HG02763 (cell line): ENCODE data around the gene FITM2.
"Not testable (repeated sequence)": the region's sequence is repeated elsewhere in the genome, so short reads cannot be mapped to it uniquely, and the experiment has no call there.

Experiments used
- ATAC-seq: cut with Tn5 transposase; IDR thresholded peaks from one replicate; pipeline ENCODE4 v1.9.1; 2021; ENCODE audit warnings: mild to moderate bottlenecking, moderate library complexity; ENCODE audit not compliant: unreplicated experiment

Gene FITM2, protein sequence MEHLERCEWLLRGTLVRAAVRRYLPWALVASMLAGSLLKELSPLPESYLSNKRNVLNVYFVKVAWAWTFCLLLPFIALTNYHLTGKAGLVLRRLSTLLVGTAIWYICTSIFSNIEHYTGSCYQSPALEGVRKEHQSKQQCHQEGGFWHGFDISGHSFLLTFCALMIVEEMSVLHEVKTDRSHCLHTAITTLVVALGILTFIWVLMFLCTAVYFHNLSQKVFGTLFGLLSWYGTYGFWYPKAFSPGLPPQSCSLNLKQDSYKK

DNA sequence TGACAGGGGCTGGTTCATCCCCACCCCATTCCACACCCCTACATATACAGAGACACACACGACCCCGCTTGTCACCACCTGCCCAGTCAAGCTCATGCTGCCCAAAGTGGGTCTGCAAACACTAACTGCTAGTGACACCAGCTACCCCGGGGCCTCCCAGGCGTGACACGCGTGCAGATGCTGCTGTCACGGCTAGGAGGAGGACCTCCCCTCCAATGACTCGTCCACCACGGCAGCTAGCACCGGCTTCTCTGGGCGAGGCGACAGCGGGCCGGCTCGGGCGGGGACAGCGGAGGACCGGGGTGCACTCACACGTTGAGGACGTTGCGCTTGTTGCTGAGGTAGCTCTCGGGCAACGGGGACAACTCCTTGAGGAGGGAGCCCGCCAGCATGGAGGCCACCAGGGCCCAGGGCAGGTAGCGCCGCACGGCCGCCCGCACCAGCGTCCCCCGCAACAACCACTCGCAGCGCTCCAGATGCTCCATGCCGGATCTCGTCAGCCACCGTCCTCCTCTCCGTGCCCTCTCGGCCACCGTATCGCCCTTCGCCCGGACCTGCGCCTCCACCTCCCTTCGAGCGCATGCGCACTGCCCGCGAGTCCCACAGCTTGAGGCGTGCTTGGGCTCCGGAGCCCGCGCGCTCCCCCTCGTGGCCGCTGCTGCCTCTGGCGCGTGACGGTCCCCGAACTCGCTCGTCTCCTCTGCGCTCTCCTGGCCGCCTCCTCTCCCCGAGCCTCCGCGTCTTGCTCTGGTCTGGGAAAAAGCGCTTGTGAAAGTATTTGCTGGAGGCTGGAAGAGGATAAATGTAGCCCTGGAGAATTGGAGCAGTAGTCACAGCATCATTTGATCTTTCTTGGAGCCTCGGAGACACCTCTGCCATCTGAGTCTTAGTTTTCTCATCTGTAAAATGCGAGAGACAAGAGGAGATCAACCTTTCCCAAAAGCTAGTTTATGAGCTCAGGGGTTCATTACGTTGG lies at the start of gene FITM2:
TSS of gene FITM2 (minus strand) at position 539 of the 976 bp plus-strand sequence. CDS start at position 485, 54 bp downstream.
- ATAC-seq, result peak; percentile 95

DNA sequence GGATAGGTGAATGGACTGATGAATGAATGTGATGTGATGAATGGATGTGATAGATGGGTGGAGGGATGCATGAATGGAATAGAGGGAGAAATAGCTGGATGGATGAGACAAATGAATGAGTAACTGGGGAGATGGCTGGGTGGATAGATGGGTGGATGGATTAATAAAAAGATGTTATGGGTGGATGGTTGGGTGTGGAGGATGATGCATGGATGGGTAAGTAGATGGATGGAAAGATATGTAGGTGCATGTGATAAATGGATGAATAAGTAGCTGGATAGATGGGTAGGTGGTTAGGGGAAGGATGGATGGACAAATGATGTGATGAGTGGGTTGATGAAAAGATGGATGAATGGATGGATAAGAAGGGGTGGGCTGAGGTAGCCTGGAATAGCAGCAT lies 49.2 kb upstream of the FITM2 start:
- ATAC-seq, result no peak

DNA sequence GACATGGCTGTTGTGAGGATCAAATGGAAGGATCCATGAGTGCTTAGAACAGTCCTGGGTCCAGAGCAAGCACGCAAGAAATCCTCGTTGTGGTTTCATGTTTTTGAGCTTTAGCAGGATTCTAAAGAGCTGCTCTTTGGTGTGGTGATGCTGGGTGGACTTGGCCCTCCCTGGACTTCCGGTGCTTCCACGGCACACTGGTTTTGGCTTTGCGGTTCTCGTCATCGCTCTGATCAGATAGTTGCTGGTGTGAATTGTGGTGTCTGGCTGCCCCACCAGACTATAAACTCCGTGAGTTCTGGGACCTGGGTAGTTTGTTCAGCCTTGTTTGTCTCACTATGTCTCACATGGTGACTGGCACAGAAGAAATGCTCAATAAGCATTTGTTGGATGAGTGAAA lies 47.8 kb upstream of the FITM2 start:
- no peak for ATAC-seq

DNA sequence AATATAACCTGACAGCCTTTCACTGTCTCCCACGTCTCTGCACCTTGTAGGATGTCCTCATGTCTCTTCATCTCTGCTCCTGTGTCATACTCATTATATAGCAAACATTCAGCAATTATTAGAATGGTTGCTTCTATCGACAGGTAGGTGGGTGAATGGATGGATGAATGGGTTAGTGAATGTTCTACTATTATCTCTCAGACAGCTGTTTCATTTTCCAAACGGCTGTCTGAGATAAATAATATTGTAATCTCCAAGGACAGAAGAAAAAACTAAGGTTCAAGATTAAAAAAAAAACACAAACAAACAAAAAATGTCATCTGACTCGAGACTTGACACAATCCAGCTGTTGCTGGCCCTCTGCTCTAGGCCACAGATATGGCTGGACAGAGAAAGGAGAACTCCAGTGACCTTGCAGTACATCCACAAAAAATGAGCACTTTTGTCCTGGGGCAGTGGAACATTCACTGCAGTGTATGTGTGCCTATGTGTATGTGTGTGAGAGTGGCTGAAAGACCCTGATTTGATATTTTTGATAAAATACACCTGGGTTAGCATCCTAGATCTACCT lies 46.6 kb upstream of the FITM2 start:
- ATAC-seq, result no peak

DNA sequence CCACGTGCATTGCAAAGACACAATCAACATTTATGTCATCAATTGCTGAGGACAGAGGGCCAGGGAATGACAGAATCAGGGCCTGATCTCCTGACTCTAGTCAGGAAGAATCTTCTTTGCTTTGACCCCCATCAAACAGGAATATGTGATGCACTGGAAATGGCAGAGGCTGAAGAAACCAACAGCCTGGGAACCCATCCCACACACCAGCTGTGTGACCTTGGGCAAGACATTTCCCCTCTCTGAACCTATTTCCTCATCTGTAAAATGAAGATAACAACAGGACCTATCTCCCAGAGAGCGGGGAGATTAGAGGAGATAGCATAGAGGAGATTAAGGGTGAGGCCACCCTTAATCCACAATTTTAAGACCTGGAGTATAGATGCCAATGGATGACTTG lies 46.0 kb upstream of the FITM2 start:
- ATAC-seq, result no peak

DNA sequence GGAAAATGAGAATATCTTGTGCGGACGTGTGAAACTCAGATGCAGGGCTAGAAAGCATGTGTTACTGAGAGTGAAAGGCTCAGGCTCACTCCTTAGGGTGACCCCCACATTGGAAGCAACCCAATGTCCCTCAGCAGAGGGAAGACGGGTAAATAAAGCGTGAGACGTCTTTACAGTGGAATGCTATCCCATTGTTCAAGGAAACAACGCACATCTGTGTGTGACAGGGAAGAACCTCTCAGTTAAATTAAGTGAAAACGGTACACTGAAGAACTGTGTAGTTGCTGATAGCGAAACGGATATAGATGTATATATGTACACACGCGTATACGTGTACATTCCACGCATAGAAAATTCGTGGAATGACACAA lies 45.3 kb upstream of the FITM2 start:
- no peak for ATAC-seq

DNA sequence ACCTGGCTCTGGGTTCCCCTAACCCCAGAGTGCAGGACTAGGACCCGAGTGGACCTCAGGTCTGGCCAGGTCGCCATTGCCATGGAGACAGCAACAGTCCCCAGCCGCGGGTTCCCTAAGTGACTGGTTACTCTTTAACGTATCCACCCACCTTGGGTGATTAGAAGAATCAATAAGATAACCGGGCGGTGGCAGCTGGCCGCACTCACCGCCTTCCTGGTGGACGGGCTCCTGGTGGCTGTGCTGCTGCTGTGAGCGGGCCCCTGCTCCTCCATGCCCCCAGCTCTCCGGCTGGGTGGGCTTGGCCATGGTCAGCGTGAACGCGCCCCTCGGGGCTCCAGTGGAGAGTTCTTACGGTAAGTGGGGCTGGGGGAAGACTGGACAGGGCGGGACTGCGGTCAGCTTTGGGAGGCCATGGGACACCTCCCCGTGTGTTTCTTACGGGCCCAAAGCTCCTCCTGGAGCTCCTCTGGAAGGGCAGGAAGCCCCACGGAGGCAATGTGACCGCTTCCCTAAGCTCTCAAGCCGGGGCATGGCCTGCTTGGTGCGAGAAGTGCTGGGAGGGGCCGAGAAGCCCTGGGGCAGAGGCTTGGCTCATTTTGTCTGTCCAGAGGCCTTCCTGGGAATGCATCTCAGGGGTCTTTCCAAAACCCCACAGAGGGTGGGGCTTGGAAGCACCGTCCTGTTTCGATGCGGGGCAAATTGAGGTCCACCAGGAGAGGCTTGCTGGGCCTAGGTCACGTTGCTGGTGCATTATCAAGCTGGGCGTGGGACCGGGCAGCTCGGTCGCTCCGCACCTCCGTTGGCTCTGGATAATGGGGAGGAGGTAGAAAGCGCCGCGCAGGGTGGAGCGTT lies 44.7 kb upstream of the FITM2 start, which contains the start of gene HNF4A:
TSS of gene HNF4A (plus strand) at position 202 of the 855 bp plus-strand sequence. CDS start at position 308, 106 bp downstream.
- ATAC-seq, result no peak

DNA sequence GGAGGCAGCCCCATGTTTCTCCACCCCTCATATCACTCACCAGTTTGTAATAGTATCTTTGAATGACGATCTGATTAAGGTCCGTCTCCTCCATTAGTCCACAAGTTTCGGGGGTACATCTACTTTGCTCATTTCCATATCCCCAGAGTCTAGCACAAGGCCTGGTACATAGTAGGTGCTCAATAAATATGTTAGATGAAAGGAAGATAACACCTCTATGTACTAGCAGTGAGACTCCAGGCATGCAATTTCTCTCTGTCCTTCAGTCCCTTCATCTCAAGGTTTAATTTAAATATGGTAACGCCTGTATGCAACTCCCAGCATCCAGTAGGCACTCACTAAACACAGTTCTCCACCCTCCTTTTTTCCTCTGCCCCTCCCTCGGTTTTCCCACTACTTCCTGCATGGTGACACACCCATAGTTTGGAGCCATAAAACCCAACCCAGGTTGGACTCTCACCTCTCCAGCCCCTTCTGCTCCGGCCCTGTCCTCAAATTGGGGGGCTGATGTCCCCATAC lies 44.0 kb upstream of the FITM2 start:
- ATAC-seq, result no peak

DNA sequence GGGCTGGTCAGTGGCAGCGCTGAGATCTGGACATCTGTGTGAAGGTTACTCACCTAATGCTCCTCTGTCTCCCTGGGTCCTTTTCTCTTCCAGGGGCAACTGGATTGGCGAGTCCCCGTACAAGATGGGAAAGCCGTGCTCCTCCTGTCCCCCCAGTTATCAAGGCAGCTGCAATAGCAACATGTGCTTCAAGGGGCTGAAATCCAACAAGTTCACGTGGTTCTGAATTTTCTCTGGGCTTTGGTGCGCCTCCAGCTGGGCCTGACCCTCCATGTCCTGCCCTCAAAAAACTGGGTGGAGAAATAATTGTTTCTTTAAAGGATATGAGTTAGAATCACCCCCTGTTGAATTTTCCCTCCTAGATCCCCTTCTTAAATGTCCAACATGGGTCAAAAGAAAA lies 39.6 kb upstream of the FITM2 start:
- ATAC-seq, result no peak

DNA sequence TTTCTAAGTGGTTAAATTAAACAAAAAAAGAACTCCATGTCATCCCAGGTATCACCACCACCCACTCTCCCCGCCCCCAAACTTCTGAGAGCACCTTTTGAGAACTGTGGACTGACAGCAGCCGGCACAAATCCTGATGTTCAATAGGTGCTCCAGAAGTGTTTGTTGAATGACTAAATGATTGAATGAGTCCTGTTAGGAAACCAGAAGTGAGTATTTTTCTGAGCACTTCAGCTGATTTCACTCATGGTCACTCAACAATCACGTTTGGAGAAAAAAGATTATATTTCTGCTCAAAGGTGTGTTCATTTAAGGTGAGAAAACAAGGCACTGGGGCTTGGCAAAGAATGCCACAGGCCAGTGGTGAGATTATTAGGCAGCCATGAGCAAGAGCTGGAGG lies 38.3 kb upstream of the FITM2 start:
- no peak for ATAC-seq

DNA sequence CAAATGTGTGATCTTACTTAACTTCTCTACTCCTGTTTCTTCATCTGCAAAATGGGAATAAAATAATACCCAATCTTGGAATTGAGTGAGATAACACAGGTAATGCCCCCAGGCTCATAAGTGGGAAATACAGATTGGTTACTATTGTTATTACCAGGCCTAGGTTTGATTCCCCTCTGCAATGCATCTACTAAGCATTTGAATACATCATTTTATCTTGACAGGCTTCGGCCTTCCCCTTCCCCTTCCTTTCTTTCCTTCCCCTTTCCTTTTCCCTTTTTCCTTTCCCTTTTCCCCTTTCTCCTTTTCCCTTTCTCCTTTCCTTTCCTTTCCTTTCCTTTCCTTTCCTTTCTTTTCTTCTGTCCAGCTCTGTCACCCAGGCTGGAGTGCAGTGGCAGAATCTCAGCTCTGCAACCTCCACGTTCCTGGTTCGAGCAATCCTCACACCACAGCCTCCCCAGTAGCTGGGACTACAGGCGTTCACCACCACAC lies 37.2 kb upstream of the FITM2 start:
- no peak for ATAC-seq

DNA sequence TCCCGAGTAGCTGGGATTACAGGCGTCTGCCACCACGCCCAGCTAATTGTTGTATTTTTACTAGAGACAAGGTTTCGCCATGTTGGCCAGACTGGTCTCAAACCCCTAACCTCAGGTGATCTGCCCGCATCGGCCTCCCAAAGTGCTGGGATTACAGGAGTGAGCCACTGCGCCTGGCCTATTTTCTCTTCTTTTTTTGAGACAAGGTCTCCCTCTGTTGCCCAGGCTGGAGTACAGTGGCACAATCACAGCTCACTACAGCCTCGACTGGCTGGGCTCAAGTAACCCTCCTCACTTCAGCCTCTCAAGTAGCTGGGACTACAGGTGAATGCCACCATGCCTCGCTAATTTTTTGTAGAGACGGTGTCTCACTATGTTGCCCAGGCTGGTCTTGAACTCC lies 34.9 kb upstream of the FITM2 start:
- ATAC-seq, result not testable (repeated sequence)

DNA sequence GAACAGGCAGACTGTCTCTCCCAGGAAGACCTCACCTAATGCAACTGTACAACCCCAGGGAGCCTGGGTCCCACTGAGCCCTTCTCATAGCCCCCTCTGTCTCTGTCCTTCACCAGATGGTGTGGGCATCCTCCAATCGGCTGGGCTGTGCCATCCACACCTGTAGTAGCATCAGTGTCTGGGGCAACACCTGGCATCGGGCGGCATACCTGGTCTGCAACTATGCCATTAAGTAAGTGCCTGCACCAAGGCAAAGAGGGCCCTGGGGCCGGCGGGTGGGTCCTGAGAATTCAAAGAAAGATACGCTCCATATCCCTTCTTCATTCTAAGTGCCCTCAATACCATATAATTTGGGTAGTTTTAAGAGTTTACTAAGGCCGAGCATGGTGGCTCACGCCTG lies 34.1 kb upstream of the FITM2 start:
- no peak for ATAC-seq

DNA sequence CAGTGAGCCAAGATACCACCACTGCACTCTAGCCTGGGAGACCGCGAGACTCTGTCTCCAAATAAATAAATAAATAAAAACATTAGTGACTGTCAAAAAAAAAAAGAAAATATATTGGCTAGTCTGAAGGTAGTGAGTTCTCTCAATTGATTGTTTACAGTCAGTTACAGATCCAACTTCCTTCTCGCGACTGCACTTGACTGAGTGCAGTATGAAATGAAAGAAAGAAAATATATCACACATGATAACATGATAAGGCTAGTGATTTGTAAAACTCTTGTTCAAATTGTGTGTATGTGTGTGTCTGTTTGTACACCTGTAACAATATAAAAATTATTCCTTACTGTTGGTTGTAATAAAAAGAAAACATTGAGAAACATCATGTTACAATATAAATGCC lies 33.7 kb upstream of the FITM2 start:
- no peak for ATAC-seq

DNA sequence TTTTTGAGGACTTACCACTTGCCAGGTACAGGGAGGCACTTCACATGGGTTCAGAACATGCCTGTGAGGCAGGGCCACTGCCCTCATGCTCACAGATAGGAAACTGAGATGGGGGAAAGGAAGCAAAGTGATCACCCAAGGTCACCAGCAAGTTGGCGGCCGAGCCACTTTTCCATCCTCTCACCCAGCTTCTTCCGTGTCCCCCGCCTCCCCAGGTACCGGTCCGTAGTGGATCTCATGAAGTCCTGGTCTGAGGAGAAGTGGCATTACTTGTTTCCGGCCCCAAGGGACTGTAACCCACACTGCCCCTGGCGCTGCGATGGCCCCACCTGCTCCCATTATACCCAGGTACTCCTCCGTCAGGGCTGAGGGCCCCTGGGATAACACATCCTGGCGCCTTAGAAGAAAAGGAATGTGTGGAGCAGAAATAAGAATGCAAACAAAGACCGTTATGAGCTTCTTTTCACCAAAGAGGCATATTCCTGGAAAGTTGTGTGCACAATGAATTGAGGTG lies 32.2 kb upstream of the FITM2 start:
- ATAC-seq, result no peak

DNA sequence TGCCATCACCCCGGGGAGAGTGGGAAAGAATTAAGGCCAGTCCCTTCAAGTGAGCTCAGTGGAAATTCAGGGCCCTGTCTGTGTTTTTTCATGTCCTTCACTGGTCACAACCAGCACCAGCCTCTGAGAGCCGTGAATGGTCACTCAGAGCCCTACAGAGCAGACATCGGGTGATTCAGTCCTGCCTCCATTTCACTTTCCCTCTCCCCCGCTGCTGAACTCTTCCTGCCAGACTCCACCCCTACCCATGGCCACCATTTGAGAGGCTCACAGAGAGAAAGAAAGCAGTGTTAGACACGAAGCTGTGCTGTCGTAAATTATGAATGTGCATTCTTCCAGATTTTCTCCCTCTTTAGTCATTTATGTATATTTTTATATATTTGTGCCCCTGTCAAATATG lies 31.2 kb upstream of the FITM2 start:
- ATAC-seq, result no peak

DNA sequence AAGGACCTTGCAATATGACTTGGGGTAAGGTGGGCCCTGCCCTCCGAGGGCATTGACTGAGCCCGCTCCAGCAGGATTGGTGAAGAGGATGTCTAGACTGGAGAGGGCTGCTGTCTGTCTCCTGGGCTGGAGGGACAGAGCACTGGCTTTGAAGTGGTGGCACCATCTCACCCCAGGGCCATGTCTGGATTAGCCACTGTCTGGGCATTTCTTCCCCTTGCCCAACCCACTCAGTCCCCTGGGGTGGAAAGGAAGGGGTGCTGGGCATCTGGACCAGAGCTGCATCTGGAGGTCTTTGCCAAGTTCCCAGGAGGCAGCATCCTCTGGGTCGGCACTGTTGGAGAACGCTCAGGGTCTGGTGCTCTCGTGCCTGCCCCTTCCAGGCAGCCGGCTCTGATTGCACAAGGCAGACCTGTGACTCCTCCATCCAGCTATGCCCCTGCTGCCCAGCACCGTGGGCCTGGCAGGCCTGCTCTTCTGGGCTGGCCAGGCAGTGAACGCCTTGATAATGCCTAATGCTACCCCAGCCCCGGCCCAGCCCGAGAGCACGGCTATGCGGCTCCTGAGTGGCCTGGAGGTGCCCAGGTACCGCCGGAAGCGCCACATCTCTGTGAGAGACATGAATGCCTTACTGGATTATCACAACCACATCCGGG lies 25.9 kb upstream of the FITM2 start, which contains the start of gene R3HDML:
TSS of gene R3HDML (plus strand) at position 319 of the 656 bp plus-strand sequence. CDS start at position 434, 115 bp downstream.
- ATAC-seq, result no peak

DNA sequence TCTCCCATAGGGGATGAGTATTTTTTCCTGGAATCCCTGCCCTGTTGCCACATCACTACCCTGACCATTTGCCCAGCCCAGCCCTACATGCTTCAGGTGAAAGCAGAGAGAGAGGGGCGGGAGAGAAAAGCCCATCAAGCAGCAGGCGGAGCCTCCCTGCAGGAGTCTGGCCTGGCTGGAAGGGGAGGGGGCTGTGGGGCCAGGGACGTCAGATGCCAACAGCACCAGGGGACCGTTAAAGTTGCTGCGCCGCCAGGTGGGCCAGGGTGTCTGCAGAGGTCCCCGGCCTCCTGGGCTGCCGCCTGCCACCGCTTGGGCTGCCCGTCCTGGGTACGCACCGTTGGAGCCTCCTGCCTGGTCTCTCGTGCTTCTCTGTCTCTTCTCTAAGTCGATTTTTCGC lies 25.1 kb upstream of the FITM2 start:
- ATAC-seq, result no peak

DNA sequence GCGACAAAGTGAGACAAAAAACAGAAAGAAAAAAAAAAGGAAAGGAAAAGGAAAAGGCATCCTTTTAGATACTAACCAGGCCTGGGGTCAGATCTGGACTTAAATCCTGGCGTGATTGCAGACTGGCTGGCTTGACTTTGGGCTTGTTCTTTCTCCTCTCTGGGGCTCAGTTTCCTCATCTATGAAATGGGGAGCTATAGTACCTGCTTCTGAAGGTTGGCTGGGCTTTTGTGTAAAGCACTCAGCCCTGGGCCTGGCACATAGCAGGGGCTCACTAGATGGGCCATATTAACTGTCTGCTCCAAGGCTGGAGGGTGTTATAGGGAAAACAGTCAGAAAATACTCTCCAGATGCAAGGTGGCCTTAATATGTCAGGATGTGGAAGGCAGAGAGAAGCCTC lies 24.7 kb upstream of the FITM2 start:
- ATAC-seq, result no peak

DNA sequence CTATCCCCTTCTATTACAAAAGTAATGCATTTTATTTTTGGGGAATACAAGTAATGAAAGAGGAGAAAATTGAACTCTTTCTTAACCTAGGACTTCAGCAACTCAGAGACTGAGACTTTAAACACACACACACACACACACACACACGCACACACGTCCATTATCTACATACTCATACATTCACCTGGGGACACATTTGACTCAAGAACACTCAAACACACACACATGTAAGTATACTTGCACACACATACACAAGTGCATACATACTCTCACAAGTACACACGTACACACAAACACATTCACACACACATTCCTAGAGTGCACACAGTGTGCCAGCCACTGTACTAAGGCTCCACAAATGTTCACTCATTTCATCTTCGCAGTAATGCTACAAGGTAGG lies 23.7 kb upstream of the FITM2 start:
- no peak for ATAC-seq
